OCI-LY3 (cell line): ENCODE data around the gene SIDT2.

Experiments used
- EZH2phosphoT487 ChIP-seq: fragments of 200-600 bp; shearing (Covaris generic); IDR thresholded peaks from 2 replicates; pipeline ENCODE4 v1.6.1; 2018; ENCODE audit warnings: antibody characterized with exemption, mixed run types, low read depth
- TF ChIP-seq, protein P1 (sequence below): fragments of 200-600, 300-600 bp; sonication (generic); IDR thresholded peaks from 2 replicates; pipeline ENCODE4 v1.5.1; 2014; ENCODE audit warnings: antibody characterized with exemption, low read length, low read depth

DNA sequence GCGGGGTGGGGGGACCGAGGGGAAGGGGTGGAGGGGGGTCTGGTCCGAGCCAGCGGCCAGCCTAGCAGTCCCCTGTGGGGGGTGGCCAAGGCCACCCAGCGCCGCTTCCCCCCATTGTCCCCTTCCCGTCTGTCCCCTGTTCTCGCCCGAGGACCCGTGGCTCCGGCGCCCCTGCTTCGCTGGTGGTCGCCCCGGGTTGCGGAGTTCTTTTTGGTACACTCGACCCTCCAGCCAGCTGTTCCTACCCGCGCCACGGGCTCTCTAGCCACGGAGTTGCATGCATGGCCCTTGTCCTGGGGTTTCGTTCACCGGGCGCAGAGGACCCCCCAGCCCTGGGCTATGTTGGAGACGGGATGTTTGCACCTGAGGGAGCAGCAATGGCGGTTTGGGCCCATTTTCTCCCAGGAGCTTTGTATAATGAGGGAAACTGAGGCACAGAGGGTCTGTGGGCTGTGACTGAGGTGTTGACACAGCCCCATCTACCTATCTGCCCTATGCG is 54.4 kb downstream of the SIDT2 start:
- TF ChIP-seq, protein P1, sequence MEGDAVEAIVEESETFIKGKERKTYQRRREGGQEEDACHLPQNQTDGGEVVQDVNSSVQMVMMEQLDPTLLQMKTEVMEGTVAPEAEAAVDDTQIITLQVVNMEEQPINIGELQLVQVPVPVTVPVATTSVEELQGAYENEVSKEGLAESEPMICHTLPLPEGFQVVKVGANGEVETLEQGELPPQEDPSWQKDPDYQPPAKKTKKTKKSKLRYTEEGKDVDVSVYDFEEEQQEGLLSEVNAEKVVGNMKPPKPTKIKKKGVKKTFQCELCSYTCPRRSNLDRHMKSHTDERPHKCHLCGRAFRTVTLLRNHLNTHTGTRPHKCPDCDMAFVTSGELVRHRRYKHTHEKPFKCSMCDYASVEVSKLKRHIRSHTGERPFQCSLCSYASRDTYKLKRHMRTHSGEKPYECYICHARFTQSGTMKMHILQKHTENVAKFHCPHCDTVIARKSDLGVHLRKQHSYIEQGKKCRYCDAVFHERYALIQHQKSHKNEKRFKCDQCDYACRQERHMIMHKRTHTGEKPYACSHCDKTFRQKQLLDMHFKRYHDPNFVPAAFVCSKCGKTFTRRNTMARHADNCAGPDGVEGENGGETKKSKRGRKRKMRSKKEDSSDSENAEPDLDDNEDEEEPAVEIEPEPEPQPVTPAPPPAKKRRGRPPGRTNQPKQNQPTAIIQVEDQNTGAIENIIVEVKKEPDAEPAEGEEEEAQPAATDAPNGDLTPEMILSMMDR: no peak
- no peak for TF ChIP-seq EZH2phosphoT487
